Measurements from ENCODE around the gene TLE3. TPM values are rescaled to one million over a fixed set of nuclear protein-coding genes. Genes with fewer than 3 reads are reported as not detected.
A peak's percentile ranks its signal among the peaks of the same experiment; 100 is the strongest.

TLE3 gene
- total and polyA plus RNA-seq, 7 experiments from 2014 or later: 15.2 to 183 (median 117) TPM

- no peaks in the 10 kb centered on the region for H3K27me3 ChIP-seq (ENCODE audit: control insufficient read depth in 2 of 2, insufficient read depth in 2 of 2, low read length in 2 of 2)
- H3K4me3 ChIP-seq (ENCODE audit: low read length): no peak overlapping the region
- Mint-ChIP-seq H3K27ac (no peak overlapping the region), H3K4me3 (no peak overlapping the region), H3K36me3 (peaks cover 0 to 9% (median 3%) of the 10 kb centered on the region in 5 donors), H3K27me3 (peaks cover 13 to 36% (median 18%) of the 10 kb centered on the region in 5 donors), H3K9me3 (peaks cover 0 to 14% (median 4%) of the 10 kb centered on the region in 11 donors), H3K4me1 (peaks cover 7 to 19% (median 11%) of the 10 kb centered on the region in 7 donors)
- H3K9me3 ChIP-seq (ENCODE audit: control insufficient read depth in 2 of 3, low read length in 3 of 3): peaks cover 0 to 7% (median 0%) of the 10 kb centered on the region in 3 experiments
- intact Hi-C loops (cut with micrococcal nuclease): no loop called here
- no peak overlapping the region for H3K27ac ChIP-seq (ENCODE audit: low read depth, low read length)
- ATAC-seq (no peak), DNase-seq (no peak)
- no peaks in the 10 kb centered on the region for H3K4me1 ChIP-seq (ENCODE audit: control insufficient read depth in 2 of 2, insufficient read depth in 2 of 2, low read length in 2 of 2)
- no peaks in the 10 kb centered on the region for H3K36me3 ChIP-seq (ENCODE audit: control insufficient read depth in 2 of 3, insufficient read depth in 3 of 3, low read length in 3 of 3)
- ChIA-PET POLR2A (no interaction called here), CTCF (no interaction called here)
Observed at GRCh38 chr15:70017025-70017424, 80.7 kb downstream of the TLE3 start.

- Histone ChIP-seq H3K27ac (ENCODE audit: low read depth, low read length) (no peak overlapping the region), H3K4me1 (ENCODE audit: control insufficient read depth in 2 of 2, insufficient read depth in 2 of 2, low read length in 2 of 2) (no peaks in the 10 kb centered on the region), H3K36me3 (ENCODE audit: control insufficient read depth in 2 of 3, insufficient read depth in 3 of 3, low read length in 3 of 3) (no peaks in the 10 kb centered on the region), H3K4me3 (ENCODE audit: low read length) (no peak overlapping the region), H3K27me3 (ENCODE audit: control insufficient read depth in 2 of 2, insufficient read depth in 2 of 2, low read length in 2 of 2) (no peaks in the 10 kb centered on the region), H3K9me3 (ENCODE audit: control insufficient read depth in 2 of 3, low read length in 3 of 3) (peaks cover 0 to 7% (median 0%) of the 10 kb centered on the region in 3 experiments)
- H3K27me3 Mint-ChIP-seq: peaks cover 13 to 37% (median 18%) of the 10 kb centered on the region in 5 donors
- peak overlapping the region in 1 of 9 donors; percentile 60 for H3K27ac Mint-ChIP-seq
- peaks cover 6 to 19% (median 11%) of the 10 kb centered on the region in 7 donors for H3K4me1 Mint-ChIP-seq
- intact Hi-C loops (cut with micrococcal nuclease): no loop called here
- H3K9me3 Mint-ChIP-seq: peaks cover 0 to 14% (median 4%) of the 10 kb centered on the region in 11 donors
- no peak overlapping the region for H3K4me3 Mint-ChIP-seq
- ATAC-seq: no peak
- POLR2A ChIA-PET: no interaction called here
- H3K36me3 Mint-ChIP-seq: peaks cover 0 to 9% (median 3%) of the 10 kb centered on the region in 5 donors
- no peak for DNase-seq
- CTCF ChIA-PET: no interaction called here
Observed at GRCh38 chr15:70016511-70016994, 81.2 kb downstream of the TLE3 start.

- H3K27me3 ChIP-seq (ENCODE audit: control insufficient read depth in 2 of 2, insufficient read depth in 2 of 2, low read length in 2 of 2): no peaks in the 10 kb centered on the region
- no peak overlapping the region for H3K27ac ChIP-seq (ENCODE audit: low read depth, low read length)
- Mint-ChIP-seq H3K9me3 (peaks cover 0 to 14% (median 4%) of the 10 kb centered on the region in 11 donors), H3K27me3 (peaks cover 13 to 32% (median 18%) of the 10 kb centered on the region in 5 donors), H3K4me1 (peaks cover 6 to 19% (median 11%) of the 10 kb centered on the region in 7 donors), H3K4me3 (no peak overlapping the region), H3K27ac (peak overlapping the region in 1 of 9 donors; percentile 13), H3K36me3 (peaks cover 0 to 9% (median 3%) of the 10 kb centered on the region in 5 donors)
- intact Hi-C loops (cut with micrococcal nuclease): no loop called here
- CTCF ChIA-PET: no interaction called here
- peaks cover 0 to 7% (median 0%) of the 10 kb centered on the region in 3 experiments for H3K9me3 ChIP-seq (ENCODE audit: control insufficient read depth in 2 of 3, low read length in 3 of 3)
- no peaks in the 10 kb centered on the region for H3K4me1 ChIP-seq (ENCODE audit: control insufficient read depth in 2 of 2, insufficient read depth in 2 of 2, low read length in 2 of 2)
- ATAC-seq: peak; percentile 27
- POLR2A ChIA-PET: interaction anchor here (1.1 kb wide), 1 partner anchor 8 kb away, joined by 3 read pairs; no protein-coding TSS in a partner anchor
- H3K36me3 ChIP-seq (ENCODE audit: control insufficient read depth in 2 of 3, insufficient read depth in 3 of 3, low read length in 3 of 3): no peaks in the 10 kb centered on the region
- no peak for DNase-seq
- no peak overlapping the region for H3K4me3 ChIP-seq (ENCODE audit: low read length)
Observed at GRCh38 chr15:70014860-70015490, 82.7 kb downstream of the TLE3 start.

GRCh38 chr15:70014331-70014730 lies 83.4 kb downstream of the TLE3 start:
- intact Hi-C loops (cut with micrococcal nuclease): no loop called here
- Mint-ChIP-seq H3K27ac (no peak overlapping the region), H3K9me3 (peaks cover 0 to 14% (median 4%) of the 10 kb centered on the region in 11 donors), H3K27me3 (peaks cover 13 to 32% (median 18%) of the 10 kb centered on the region in 5 donors), H3K4me1 (peaks cover 6 to 16% (median 11%) of the 10 kb centered on the region in 7 donors), H3K4me3 (no peak overlapping the region), H3K36me3 (peaks cover 0 to 9% (median 3%) of the 10 kb centered on the region in 5 donors)
- ChIA-PET CTCF (no interaction called here), POLR2A (interaction anchor here (1.1 kb wide), 1 partner anchor 9 kb away, joined by 3 read pairs; no protein-coding TSS in a partner anchor)
- no peaks in the 10 kb centered on the region for H3K36me3 ChIP-seq (ENCODE audit: control insufficient read depth in 2 of 3, insufficient read depth in 3 of 3, low read length in 3 of 3)
- H3K4me1 ChIP-seq (ENCODE audit: control insufficient read depth in 2 of 2, insufficient read depth in 2 of 2, low read length in 2 of 2): no peaks in the 10 kb centered on the region
- ATAC-seq (no peak), DNase-seq (no peak)
- peaks cover 0 to 7% (median 0%) of the 10 kb centered on the region in 3 experiments for H3K9me3 ChIP-seq (ENCODE audit: control insufficient read depth in 2 of 3, low read length in 3 of 3)
- H3K27me3 ChIP-seq (ENCODE audit: control insufficient read depth in 2 of 2, insufficient read depth in 2 of 2, low read length in 2 of 2): no peaks in the 10 kb centered on the region
- H3K4me3 ChIP-seq (ENCODE audit: low read length): no peak overlapping the region
- H3K27ac ChIP-seq (ENCODE audit: low read depth, low read length): no peak overlapping the region

GRCh38 chr15:70013656-70014313 lies 83.9 kb downstream of the TLE3 start:
- Histone ChIP-seq H3K27ac (ENCODE audit: low read depth, low read length) (no peak overlapping the region), H3K4me1 (ENCODE audit: control insufficient read depth in 2 of 2, insufficient read depth in 2 of 2, low read length in 2 of 2) (no peaks in the 10 kb centered on the region), H3K27me3 (ENCODE audit: control insufficient read depth in 2 of 2, insufficient read depth in 2 of 2, low read length in 2 of 2) (no peaks in the 10 kb centered on the region), H3K4me3 (ENCODE audit: low read length) (no peak overlapping the region), H3K9me3 (ENCODE audit: control insufficient read depth in 2 of 3, low read length in 3 of 3) (peaks cover 0 to 7% (median 0%) of the 10 kb centered on the region in 3 experiments), H3K36me3 (ENCODE audit: control insufficient read depth in 2 of 3, insufficient read depth in 3 of 3, low read length in 3 of 3) (no peaks in the 10 kb centered on the region)
- ChIA-PET CTCF (no interaction called here), POLR2A (interaction anchor here (1.1 kb wide), 1 partner anchor 10 kb away, joined by 3 read pairs; no protein-coding TSS in a partner anchor)
- Mint-ChIP-seq H3K9me3 (peaks cover 0 to 14% (median 4%) of the 10 kb centered on the region in 11 donors), H3K4me3 (no peak overlapping the region), H3K27ac (no peak overlapping the region), H3K36me3 (peaks cover 0 to 9% (median 3%) of the 10 kb centered on the region in 5 donors), H3K27me3 (peaks cover 13 to 32% (median 18%) of the 10 kb centered on the region in 5 donors), H3K4me1 (peaks cover 6 to 14% (median 11%) of the 10 kb centered on the region in 7 donors)
- DNase-seq (no peak), ATAC-seq (no peak)
- intact Hi-C loops (cut with micrococcal nuclease): no loop called here

GRCh38 chr15:70012895-70013294 lies 84.8 kb downstream of the TLE3 start:
- H3K27me3 Mint-ChIP-seq: peaks cover 13 to 30% (median 15%) of the 10 kb centered on the region in 5 donors
- ATAC-seq: no peak
- H3K4me1 ChIP-seq (ENCODE audit: control insufficient read depth in 2 of 2, insufficient read depth in 2 of 2, low read length in 2 of 2): no peaks in the 10 kb centered on the region
- POLR2A ChIA-PET: no interaction called here
- no peak overlapping the region for H3K4me3 ChIP-seq (ENCODE audit: low read length)
- peaks cover 0 to 9% (median 3%) of the 10 kb centered on the region in 5 donors for H3K36me3 Mint-ChIP-seq
- H3K4me1 Mint-ChIP-seq: peaks cover 6 to 14% (median 11%) of the 10 kb centered on the region in 7 donors
- no peak overlapping the region for H3K4me3 Mint-ChIP-seq
- DNase-seq: no peak
- intact Hi-C loops (cut with micrococcal nuclease): no loop called here
- H3K9me3 Mint-ChIP-seq: peaks cover 0 to 12% (median 3%) of the 10 kb centered on the region in 11 donors
- CTCF ChIA-PET: no interaction called here
- H3K36me3 ChIP-seq (ENCODE audit: control insufficient read depth in 2 of 3, insufficient read depth in 3 of 3, low read length in 3 of 3): no peaks in the 10 kb centered on the region
- no peak overlapping the region for H3K27ac Mint-ChIP-seq
- peaks cover 0 to 7% (median 0%) of the 10 kb centered on the region in 3 experiments for H3K9me3 ChIP-seq (ENCODE audit: control insufficient read depth in 2 of 3, low read length in 3 of 3)
- no peaks in the 10 kb centered on the region for H3K27me3 ChIP-seq (ENCODE audit: control insufficient read depth in 2 of 2, insufficient read depth in 2 of 2, low read length in 2 of 2)
- H3K27ac ChIP-seq (ENCODE audit: low read depth, low read length): no peak overlapping the region

All from naive thymus-derived CD4-positive, alpha-beta T cell (primary cell).